Measurements from ENCODE around the gene NCR1. TPM values are rescaled to one million over a fixed set of nuclear protein-coding genes. Genes with fewer than 3 reads are reported as not detected.
"Not testable (repeated sequence)": the region's sequence is repeated elsewhere in the genome, so short reads cannot be mapped to it uniquely, and the experiment has no call there.

The NCR1 gene
- total RNA-seq, 2 donors from 2014 or later, result 0.34 TPM; not detected in 1

DNA sequence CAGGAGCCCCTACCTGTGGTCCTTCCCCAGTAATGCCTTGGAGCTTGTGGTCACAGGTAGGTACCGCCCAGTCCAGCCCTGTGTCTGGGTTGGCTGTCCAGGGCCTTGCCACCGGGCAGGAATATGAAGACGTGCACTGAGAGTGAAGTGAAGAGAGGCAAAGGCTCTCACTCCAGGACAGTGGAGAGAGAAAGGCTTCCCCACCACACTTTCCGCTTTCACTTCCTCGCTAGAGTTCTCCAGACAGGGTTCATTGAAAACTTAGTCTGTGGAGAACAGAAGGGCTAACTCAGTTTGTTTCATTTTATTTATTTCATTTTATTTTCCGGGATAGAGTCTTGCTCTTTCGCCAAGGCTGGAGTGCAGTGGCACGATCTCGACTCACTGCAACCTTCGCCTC lies 17.7 kb upstream of the NCR1 start:
- no peaks in the 10 kb centered on the region for H3K27me3 ChIP-seq (replicated peaks; ENCODE audit: insufficient read depth)
- TF ChIP-seq POLR2A (IDR thresholded peaks at IDR 0.05) (no peak), POLR2AphosphoS5 (IDR thresholded peaks at IDR 0.05) (no peak), CTCF (IDR thresholded peaks at IDR 0.05) (no peak)
- H3K4me1 ChIP-seq (replicated peaks), result no peaks in the 10 kb centered on the region
- 89% methylated on average over 10 of the region's 10 CpGs for WGBS
- H3K36me3 ChIP-seq, result no peaks in the 10 kb centered on the region
- H3K27ac ChIP-seq, result no peak overlapping the region
- no peaks in the 10 kb centered on the region for H3K9me3 ChIP-seq
- DNase-seq (ENCODE audit: low spot score), result no peak
- no peak overlapping the region for H3K4me3 ChIP-seq
- intact Hi-C loops (cut with DNase I), result no loop called here

GRCh38 chr19:54889566-54889965 lies 16.4 kb upstream of the NCR1 start:
- H3K27me3 ChIP-seq (replicated peaks; ENCODE audit: insufficient read depth), result no peaks in the 10 kb centered on the region
- no peaks in the 10 kb centered on the region for H3K4me1 ChIP-seq (replicated peaks)
- WGBS, result 90% methylated on average over 11 of the region's 11 CpGs
- H3K27ac ChIP-seq, result no peak overlapping the region
- DNase-seq (ENCODE audit: low spot score), result no peak
- intact Hi-C loops (cut with DNase I), result no loop called here
- no peaks in the 10 kb centered on the region for H3K36me3 ChIP-seq
- no peak for TF ChIP-seq POLR2A (IDR thresholded peaks at IDR 0.05)
- no peak for TF ChIP-seq POLR2AphosphoS5 (IDR thresholded peaks at IDR 0.05)
- TF ChIP-seq CTCF (IDR thresholded peaks at IDR 0.05), result no peak
- H3K9me3 ChIP-seq, result no peaks in the 10 kb centered on the region
- H3K4me3 ChIP-seq, result no peak overlapping the region

- DNase-seq (ENCODE audit: low spot score), result no peak
- intact Hi-C loops (cut with DNase I), result no loop called here
- Histone ChIP-seq H3K36me3 (no peaks in the 10 kb centered on the region), H3K27ac (no peak overlapping the region), H3K9me3 (no peaks in the 10 kb centered on the region), H3K4me3 (no peak overlapping the region), H3K27me3 (replicated peaks; ENCODE audit: insufficient read depth) (no peaks in the 10 kb centered on the region), H3K4me1 (replicated peaks) (no peaks in the 10 kb centered on the region)
- no peak for TF ChIP-seq POLR2AphosphoS5 (IDR thresholded peaks at IDR 0.05)
- TF ChIP-seq POLR2A (IDR thresholded peaks at IDR 0.05), result no peak
- no peak for TF ChIP-seq CTCF (IDR thresholded peaks at IDR 0.05)
- 19% methylated on average over 7 of the region's 7 CpGs for WGBS
Observed at GRCh38 chr19:54893406-54893805, 12.5 kb upstream of the NCR1 start.

DNA sequence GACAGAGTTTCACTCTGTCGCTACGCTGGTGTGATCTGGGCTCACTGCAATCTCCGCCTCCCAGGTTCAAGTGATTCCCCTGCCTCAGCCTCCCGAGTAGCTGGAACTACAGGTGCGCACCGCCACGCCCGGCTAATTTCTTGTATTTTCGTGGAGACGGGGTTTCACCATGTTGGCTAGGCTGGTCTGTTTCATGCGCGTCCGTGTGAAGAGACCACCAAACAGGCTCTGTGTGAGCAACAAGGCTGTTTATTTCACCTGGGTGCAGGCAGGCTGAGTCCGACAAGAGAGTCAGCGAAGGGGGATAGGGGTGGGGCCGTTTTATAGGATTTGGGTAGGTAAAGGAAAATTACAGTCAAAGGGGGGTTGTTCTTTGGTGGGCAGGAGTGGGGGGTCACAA lies 11.8 kb upstream of the NCR1 start:
- H3K4me1 ChIP-seq (replicated peaks); H3K27me3 ChIP-seq (replicated peaks; ENCODE audit: insufficient read depth); DNase-seq (ENCODE audit: low spot score); H3K27ac ChIP-seq; H3K4me3 ChIP-seq; H3K9me3 ChIP-seq; H3K36me3 ChIP-seq; intact Hi-C loops (cut with DNase I): not testable (repeated sequence)
- whole genome bisulfite sequencing, result 92% methylated on average over 16 of the region's 16 CpGs

GRCh38 chr19:54896036-54896435 lies 9.9 kb upstream of the NCR1 start:
- DNase-seq (ENCODE audit: low spot score), result no peak
- TF ChIP-seq POLR2AphosphoS5 (IDR thresholded peaks at IDR 0.05) (no peak), CTCF (IDR thresholded peaks at IDR 0.05) (no peak)
- Histone ChIP-seq H3K27me3 (replicated peaks; ENCODE audit: insufficient read depth) (no peaks in the 10 kb centered on the region), H3K27ac (no peak overlapping the region), H3K36me3 (no peaks in the 10 kb centered on the region), H3K9me3 (no peaks in the 10 kb centered on the region), H3K4me1 (replicated peaks) (no peaks in the 10 kb centered on the region), H3K4me3 (no peak overlapping the region)
- intact Hi-C loops (cut with DNase I), result no loop called here
- 88% methylated on average over 2 of the region's 2 CpGs for WGBS

- H3K27ac ChIP-seq; intact Hi-C loops (cut with DNase I); H3K36me3 ChIP-seq; H3K27me3 ChIP-seq (replicated peaks; ENCODE audit: insufficient read depth); H3K9me3 ChIP-seq; H3K4me1 ChIP-seq (replicated peaks); H3K4me3 ChIP-seq; DNase-seq (ENCODE audit: low spot score): not testable (repeated sequence)
- WGBS, result 53% methylated on average over 7 of the region's 7 CpGs
Observed at GRCh38 chr19:54898685-54899084, 7.3 kb upstream of the NCR1 start.

DNA sequence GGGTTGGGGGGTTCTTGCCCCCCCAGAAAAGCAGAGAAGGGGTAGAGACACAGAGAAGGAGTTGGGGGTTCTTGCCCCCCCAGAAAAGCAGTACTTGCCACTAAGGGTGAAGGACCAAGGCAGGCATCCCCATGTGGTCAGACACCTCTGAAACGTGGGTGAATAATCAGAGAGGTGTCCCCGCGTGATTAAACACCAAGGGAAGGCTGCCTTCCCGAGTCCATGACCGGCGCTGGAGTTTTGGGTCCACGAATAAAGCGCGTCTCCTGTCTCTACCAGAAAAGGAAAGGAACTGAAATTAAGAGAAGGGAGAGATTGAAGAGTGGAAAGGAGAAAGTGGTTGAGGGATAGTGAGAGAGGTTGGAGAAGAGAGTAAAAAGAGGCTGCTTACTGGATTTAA lies 6.3 kb upstream of the NCR1 start:
- 86% methylated on average over 9 of the region's 9 CpGs for WGBS
- H3K9me3 ChIP-seq; H3K27ac ChIP-seq; H3K4me1 ChIP-seq (replicated peaks); H3K27me3 ChIP-seq (replicated peaks; ENCODE audit: insufficient read depth); intact Hi-C loops (cut with DNase I); H3K36me3 ChIP-seq; H3K4me3 ChIP-seq; DNase-seq (ENCODE audit: low spot score): not testable (repeated sequence)

GRCh38 chr19:54901153-54901552 lies 4.8 kb upstream of the NCR1 start:
- H3K36me3 ChIP-seq; H3K9me3 ChIP-seq; intact Hi-C loops (cut with DNase I); H3K4me1 ChIP-seq (replicated peaks); H3K27me3 ChIP-seq (replicated peaks; ENCODE audit: insufficient read depth); H3K27ac ChIP-seq; H3K4me3 ChIP-seq; DNase-seq (ENCODE audit: low spot score): not testable (repeated sequence)
- 84% methylated on average over 8 of the region's 8 CpGs for WGBS

Measured in prostate gland (tissue), 2 donors.